Effector CD8-positive, alpha-beta T cell (primary cell): Measurements from ENCODE around the gene FAM221B.

ENCODE experiments used
- DNase-seq: peaks from one replicate; lab custom pipeline; 2025; lab: John Stamatoyannopoulos, UW

Gene FAM221B

DNA sequence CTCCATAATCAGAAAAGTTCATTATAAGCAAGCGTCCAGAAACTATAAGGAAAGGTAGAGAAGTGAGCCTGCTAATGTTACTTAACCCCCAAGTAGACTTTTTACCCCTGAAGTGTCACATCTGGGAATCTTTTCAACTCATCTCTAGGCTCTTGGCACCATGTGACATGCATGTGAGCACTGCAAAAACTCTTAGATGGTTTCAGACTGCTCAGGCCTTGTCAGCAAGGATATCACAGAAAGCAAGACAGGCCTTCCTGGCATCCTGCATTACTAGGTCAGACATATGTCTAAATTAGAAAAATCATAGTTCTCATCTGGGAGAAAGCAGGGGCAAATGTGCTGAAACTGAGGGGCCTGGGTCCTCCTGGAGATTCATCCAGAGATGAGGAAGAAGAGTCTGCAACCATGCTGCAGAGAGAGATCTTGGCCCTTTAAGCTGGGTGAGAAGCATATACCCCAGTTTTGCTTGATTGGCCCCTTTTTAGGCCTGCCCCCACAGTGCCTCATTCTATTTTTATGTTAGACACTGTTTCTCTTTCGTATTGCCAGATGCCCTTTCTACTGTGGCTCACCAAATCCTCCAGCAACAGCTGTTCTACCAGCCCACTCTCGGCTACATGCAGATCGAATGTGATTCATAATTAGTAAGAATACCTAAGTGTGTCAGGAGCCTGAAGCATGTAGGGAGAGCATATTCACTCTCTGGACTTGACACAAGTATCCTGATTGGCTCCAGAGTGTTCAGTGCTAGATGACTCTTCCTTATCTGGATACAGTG is 19.4 kb upstream of the FAM221B start:
- DNase-seq: no peak

DNA sequence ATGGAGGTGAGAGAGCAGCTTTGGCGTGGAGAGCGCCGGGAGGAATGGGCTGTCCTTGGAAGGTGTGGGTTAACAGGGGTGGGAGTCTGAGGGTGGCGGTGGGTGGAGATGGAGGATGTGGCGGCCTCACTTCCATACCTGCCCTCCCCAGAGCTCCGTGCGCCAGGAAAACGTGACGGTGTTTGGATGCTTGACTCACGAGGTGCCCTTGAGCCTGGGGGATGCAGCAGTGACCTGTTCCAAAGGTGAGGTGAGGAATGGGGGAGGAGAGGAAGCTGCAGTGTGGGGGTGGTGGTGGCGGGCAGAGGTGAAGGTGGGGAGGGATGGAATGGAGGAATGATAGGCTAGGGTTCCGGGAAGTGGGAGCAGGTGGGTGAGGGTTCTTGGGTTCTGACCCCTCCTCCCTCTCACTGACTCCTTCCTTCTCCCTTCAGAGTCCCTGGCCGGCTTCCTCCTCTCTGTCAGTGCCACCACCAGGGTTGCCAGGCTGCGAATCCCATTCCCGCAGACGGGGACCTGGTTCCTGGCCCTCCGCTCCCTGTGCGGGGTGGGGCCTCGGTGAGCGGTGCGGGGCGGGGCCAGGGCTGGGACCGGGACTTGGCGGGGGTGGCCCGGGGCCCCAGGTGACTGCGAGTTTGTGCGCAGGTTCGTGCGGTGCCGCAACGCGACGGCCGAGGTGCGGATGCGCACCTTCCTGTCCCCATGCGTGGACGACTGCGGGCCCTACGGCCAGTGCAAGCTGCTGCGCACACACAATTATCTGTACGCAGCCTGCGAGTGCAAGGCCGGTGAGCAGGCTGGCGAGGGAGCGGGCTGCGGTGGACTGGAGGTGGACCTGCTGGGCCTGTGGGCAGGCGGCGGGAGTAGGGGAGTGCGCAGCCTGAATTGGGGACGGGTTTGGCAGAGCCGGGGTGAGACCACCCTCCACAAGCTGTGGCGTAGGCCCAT is 17.6 kb upstream of the FAM221B start:
- no peak for DNase-seq

DNA sequence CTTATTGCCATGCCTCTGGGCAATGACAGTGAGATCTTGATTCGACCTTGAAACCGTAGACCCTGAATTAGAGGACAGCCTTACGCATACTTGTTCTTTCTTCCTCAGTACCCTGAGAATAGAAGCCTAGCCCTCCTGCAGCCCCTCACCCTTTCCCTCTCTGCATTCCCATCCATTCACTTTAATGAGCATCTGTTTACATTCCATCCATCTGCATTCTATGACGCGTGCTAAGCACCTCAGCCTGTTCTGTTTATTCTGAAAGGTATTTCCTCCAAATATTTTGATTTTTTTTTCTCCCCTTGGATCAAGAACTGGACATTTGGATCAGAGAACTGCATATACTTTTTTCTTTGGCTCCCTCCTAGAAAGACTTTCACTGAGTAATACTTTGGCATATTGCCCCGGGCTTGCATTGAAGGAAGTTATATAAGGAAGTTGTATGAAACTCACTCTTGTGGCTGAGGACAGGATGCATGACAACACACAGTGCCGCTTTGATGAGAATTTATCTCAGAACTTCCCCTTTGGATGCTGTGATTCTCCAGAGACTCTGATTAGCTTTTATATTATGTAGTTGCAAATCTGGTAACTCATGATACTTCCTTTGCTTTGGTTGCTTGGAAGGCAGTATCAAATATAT is 16.2 kb upstream of the FAM221B start:
- DNase-seq: no peak

- DNase-seq: no peak
Measured at GRCh38 chr9:35842795-35843194, 14.3 kb upstream of the FAM221B start.

DNA sequence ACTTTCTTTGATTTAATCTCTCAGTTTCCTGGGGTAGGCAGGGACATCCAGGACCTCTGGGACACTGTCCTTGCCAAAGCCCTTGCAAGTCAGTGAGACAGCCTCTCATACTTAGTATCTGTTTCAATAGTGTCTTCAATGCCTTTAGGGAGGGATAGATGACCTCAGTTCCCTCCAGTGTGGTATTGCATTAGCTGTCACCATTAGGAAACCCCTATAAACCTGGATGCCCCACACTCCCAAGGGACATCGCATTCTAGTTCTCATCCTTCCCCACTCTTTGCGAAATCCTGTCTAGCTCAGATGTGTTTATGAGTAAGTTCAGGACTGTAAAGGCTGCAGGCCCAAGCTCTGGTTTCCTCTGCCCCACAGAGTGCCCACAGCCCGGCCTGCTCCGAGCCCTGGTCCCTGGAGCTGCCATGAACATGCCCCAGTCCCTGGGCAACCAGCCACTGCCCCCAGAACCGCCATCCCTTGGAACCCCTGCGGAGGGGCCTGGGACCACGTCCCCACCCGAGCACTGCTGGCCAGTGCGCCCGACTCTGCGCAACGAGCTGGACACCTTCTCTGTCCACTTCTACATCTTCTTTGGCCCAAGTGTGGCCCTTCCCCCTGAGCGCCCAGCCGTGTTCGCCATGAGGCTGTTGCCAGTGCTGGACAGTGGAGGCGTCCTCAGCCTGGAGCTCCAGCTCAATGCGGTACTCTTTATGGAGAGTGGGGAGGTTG is 13.7 kb upstream of the FAM221B start:
- no peak for DNase-seq

- DNase-seq: no peak
Measured at GRCh38 chr9:35841645-35841900, 13.0 kb upstream of the FAM221B start.

DNA sequence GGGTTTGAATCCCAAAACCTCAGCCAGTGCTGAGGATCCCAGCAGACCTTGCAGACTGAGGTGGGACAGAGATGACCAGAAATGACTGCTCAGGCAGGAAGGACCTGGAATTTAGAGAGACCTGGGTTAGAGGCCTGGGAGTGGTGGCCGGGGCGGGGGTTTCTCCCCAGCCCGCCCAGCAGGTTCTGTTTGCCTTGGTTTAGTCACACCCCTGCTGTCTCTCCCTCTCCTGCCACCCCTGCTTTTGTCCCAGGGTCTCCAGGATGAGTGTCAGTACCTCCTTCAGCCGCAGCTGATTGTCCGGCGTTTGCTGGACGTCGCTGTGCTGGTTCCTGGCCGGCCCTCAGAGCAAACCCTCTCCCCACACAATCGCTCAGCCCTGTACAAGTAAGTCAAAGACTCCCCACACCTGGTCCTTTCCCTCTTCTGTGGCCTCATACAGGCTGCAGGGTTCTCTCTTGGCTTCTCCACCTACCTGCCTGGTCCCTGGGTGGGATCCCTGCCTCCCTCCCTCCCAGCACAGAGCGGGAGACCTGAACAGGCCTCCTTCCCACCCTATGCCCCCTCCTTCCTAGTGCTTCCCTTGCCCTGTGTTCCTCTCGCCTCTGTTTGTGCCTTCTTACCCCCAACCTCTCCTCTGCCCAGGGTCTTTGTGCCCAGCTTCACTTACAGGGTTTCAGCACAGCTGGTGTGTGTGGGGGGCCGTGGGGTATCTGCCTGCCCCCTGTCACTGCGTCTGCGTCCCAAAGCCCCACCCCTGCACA is 12.5 kb upstream of the FAM221B start:
- no peak for DNase-seq

- no peak for DNase-seq
Measured at GRCh38 chr9:35839926-35840325, 11.4 kb upstream of the FAM221B start.

GRCh38 chr9:35836595-35836994 is 8.1 kb upstream of the FAM221B start:
- DNase-seq: no peak

DNA sequence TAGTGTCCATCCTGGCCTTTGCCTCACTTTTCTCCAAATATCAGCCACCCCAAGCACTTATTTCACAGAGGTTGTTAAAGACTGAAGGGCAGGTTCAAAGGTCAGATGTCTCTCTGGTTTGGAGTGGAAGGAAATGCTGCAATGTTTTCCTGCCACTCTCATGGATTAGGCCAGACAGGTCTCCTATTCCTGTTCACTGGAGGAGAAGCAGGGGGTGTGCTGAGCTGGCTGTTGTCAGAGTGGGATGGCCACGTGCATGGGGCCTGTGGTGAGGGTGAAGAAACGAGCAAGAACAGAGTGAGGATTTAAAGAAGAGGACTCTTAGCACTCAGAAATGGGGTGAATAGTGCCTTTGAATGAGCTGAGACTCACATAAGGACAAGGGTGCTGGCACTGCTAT is 7.2 kb upstream of the FAM221B start:
- no peak for DNase-seq

DNA sequence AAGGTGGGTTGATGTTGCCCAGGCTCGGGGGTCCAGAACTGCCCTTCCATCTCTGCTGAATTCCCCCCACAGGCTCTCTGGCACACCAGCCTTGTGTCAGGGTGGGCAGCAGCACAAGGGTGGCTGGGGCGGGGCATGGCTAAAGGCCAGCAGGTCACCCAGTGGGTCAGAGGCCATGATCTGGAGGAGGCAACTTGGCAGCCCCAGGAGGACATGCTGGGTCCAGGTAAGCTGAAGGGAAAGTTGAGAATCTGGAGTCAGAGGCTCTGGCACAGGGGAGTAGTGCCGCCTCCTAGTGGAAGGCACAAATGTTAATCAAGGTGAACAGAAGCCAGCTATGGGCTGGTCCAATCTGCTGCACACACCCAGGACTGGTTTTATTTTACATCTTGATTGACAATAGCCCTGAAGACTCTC is 6.7 kb upstream of the FAM221B start:
- DNase-seq: no peak

GRCh38 chr9:35834260-35835215 is 6.0 kb upstream of the FAM221B start:
- no peak for DNase-seq

DNA sequence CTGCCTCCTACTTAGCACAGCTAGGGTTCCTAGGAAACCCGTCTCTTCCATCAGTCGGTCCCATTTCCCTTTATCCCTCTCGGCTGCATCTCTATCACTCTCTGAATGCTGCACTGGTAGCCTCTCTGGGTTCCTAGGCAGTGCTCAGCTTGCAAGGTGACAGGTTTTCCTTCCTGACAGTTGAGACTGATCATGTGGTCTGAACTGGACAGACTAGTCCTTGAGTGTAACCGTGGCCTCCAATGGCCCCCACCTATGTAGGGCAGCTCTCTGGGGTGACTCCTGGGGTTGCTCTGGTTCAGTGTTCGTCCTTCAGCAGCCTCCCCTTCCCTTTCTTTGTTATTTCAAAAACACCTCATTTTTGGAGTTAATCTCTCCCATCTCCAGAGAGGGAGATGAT is 4.3 kb upstream of the FAM221B start:
- no peak for DNase-seq

DNA sequence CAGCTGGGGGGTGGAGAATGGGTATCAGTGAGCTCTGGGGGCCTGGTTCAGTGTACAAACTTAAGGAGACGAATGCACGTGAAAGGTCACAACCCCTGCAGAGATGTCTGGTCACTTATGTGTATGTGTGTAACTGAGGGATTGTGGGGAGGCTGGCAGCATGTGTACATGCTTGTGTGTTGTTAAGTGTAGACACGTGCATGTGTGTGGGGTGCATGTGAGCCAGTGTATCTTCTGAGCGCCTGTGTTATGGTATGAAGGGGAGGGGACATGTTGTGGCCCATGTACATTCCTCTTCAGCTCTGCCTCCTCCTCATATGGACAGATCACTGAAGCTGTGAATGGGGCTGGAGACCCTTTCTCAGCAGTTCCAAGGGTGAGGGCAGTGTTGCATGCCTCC is 2.5 kb upstream of the FAM221B start:
- DNase-seq: no peak

DNA sequence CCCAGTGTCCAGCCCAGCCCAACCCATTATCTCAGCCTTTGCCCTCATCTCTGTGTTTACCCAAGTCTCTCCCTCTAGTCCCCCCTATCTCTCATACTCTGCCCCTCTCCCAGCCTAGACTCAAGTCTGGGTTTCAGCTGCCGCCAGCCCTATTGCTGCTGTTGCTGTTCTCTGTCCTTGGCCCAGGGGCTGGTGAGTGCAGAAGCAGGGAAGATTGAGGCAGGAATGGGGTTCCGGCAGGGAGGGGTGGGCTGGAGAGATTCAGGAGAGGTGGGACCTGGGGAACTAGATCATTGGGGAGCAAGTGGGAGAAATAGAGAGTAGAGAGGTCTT is 1.2 kb upstream of the FAM221B start:
- no peak for DNase-seq

DNA sequence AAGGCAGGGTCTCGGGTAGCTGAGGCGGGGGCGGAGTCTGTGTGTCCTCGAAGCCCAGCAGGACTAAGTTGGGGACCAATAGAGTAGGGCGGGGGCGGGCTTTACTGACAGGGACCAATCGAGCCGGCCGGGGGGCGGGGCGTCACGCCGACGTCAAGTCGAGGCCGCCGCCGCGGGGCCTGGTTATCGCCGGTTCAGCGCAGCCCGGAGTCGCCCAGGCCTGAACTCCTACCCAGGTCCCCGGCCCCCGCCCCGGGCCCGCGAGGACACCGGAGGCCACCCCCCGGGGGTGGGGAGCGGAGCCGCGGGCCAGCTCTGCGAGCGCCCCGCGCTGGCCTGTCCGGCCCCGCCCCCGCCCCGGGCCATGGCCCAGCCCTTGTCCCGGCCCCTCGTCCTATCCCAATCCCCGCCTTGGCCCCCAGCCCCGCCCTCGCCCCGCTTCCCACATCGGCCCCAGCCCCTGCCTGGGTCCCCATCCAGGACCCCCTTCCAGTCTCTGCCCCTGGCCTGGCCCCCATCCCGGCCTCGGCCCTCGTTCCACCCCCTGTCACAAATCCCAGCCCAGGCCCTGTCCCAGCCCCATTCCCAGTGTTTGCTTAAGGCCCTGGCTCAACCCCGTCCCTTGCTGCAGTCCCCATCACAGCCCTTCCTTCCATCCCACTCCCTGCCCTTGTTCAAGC is 692 bp upstream of the FAM221B start, which contains the start of gene TMEM8B:
Gene TMEM8B (plus strand): TSS at position 145 of the 680 bp plus-strand sequence. CDS start 220 bp downstream, at position 365.
- DNase-seq: peak; percentile 92

DNA sequence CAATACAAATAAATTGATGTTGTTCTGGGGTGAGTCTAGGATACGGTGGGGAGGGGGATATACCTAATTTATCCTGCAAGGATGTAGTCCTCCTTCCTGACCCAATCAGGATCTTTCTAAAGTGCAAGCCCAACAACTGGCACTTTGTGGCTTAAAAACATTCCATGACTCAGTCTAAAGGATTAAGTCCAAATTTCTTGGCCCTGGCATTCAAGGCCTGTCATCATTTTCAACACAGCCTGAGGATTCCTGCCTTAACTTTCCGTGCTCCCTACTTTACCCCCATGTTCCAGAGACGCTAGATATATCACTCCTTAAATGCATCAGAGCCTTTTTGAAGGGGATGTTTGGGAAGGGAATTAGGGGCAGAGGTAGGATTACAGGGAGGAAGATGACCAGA is 1.0 kb downstream of the FAM221B start:
- DNase-seq: no peak

- DNase-seq: no peak
Measured at GRCh38 chr9:35826071-35826701, 2.3 kb downstream of the FAM221B start.

DNA sequence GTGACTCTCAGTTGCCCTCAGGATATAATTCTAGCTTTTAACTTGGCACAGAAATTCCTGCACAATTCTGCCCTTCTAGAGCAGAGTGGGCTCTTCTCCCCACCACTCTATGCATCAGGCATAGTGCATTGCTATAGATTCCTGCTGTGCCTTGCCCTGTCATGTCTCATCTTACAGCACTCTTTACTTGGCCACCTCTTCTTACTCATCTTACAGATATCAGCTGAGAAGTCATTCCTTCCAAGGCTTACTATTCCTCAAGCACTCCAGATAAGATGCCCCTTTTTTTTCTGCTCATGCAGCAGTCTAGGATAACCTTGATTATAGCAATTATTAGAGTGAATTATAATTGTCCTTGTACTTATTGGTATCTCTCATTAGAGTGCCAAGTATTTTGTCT is 5.6 kb downstream of the FAM221B start:
- no peak for DNase-seq
